GM18505 (cell line): ENCODE data around the gene TMEM132D.
"Not testable (repeated sequence)": the region's sequence is repeated elsewhere in the genome, so short reads cannot be mapped to it uniquely, and the experiment has no call there.

Experiments used
- ATAC-seq: cut with Tn5 transposase; IDR thresholded peaks from one replicate; pipeline ENCODE4 v1.9.1; 2021; ENCODE audit not compliant: unreplicated experiment
- POLR2A ChIP-seq: IDR thresholded peaks from 4 replicates; pipeline ENCODE4 v1.6.1; 2011; ENCODE audit warnings: borderline replicate concordance; ENCODE audit not compliant: insufficient read depth, insufficient read length; ENCODE audit errors: extremely low read depth

Gene TMEM132D

GRCh38 chr12:129566800-129567199 is 337.0 kb downstream of the TMEM132D start:
- TF ChIP-seq POLR2A: no peak
- no peak for ATAC-seq

DNA sequence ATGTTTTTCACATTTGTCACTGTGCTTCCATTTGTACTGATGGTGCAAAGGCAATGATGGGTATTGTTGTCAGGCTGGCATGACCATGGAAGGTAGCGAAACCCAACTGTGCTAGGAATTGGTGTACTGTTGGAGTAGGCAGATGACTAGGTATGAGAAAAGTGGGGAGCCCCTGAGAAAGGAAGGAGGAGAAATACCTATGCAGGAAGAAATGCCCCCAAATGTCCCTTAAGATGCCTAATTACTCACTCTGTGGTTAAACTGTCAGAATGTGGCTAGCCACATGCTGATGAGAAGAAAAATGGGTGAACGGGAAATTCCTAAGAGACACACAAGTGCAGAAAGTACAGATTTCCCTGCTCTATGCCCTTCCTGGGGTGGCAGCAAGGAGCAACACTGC is 339.1 kb downstream of the TMEM132D start:
- TF ChIP-seq POLR2A: no peak
- ATAC-seq: no peak

DNA sequence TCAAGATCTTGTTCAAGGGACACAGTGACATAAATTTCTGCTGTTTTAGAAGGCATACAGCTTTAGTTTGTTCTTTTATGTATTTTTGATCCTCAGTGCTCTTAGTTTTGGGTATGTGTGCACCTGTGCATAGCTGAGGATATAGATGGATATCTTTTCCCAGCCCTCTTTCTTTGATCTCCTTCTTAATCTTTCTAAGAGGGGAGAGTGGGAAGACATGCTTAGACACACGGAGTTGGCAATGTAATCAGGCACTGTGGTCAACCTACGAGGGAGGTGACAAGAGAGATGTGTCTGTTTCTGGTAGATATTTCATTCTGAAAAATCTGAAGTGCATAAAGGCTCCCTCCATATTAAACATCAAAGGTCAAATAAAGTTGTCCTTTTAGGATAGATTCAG is 340.6 kb downstream of the TMEM132D start:
- no peak for ATAC-seq
- no peak for TF ChIP-seq POLR2A

GRCh38 chr12:129561304-129561703 is 342.5 kb downstream of the TMEM132D start:
- TF ChIP-seq POLR2A: no peak
- ATAC-seq: no peak

GRCh38 chr12:129559776-129560175 is 344.0 kb downstream of the TMEM132D start:
- ATAC-seq: no peak
- no peak for TF ChIP-seq POLR2A

- no peak for ATAC-seq
- TF ChIP-seq POLR2A: no peak
Observed at GRCh38 chr12:129558036-129558435, 345.8 kb downstream of the TMEM132D start.

DNA sequence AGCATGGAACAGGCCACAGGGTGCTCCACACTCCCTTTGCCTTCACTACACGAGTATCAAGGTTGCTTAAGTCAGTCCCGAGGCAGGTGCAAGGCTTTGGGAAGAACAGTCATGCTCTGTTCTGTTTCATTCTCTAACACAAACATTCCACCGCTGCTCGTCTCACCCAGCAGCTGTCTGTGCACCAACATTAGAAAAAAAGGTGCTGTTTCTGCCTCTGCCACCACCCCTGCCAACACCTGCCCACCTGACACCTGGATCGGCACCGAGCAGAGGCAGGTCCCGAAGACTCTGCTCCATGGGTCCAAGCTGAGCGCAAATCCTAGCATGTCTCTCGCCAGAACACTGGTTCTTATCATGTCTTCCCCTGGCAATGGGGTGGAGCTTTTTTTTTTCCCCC is 347.7 kb downstream of the TMEM132D start:
- TF ChIP-seq POLR2A: no peak
- no peak for ATAC-seq

- no peak for TF ChIP-seq POLR2A
- ATAC-seq: no peak
Observed at GRCh38 chr12:129552996-129553750, 350.7 kb downstream of the TMEM132D start.

DNA sequence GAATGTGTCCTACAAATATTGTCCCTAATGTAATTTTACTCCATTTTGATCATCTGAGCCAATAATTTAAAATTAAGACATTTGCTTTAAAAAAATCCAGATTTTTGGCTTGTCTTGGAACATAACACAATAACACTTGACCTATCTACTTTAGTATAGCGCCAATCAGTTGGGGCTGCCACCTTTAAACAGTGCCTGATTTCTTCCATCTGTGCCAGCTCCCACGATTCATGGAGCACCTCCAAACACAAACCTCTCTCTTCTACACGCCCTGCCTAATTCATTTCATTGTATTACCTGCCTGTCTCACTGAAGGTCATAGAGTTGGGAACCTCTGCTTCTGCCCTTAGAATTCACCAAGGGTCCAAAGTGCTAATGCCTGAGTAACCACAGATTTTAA is 352.4 kb downstream of the TMEM132D start:
- no peak for ATAC-seq
- no peak for TF ChIP-seq POLR2A

GRCh38 chr12:129550353-129550752 is 353.5 kb downstream of the TMEM132D start:
- ATAC-seq: no peak
- TF ChIP-seq POLR2A: no peak

DNA sequence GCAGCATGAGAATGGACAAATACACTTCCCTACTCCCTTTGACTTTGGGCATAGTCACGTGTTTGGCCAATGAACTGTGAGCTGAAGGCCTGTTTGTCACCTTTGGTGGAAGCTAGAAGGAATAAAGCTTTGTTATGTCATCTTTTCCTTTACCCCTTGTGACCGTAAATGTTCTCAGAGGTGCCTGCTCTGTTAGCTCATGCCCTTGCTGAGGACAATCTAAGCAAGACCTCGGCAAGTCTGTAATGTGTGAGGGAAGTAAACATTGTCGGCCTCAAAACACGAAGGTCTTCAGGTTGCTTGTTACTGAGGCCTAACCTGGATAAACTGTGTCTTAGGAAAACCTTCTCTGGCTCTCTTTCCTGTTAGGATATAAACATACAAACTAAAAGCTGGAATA is 354.2 kb downstream of the TMEM132D start:
- TF ChIP-seq POLR2A: no peak
- ATAC-seq: no peak

DNA sequence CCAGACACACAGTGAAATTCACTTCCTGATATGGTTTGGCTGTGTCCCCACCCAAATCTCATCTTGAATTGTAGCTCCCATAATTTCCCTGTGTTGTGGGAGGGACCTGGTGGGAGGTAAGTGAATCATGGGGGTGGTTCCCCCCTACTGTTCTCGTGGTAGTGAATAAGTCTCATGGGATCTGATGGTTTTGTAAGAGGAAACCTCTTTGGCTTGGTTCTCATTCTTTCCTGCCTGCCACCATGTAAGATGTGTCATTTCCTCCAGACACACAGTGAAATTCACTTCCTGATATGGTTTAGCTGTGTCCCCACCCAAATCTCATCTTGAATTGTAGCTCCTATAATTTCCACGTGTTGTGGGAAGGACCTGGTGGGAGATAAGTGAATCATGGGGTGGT is 354.8 kb downstream of the TMEM132D start:
- not testable (repeated sequence) for ATAC-seq

GRCh38 chr12:129544716-129545115 is 359.1 kb downstream of the TMEM132D start:
- no peak for ATAC-seq
- no peak for TF ChIP-seq POLR2A

GRCh38 chr12:129540954-129541353 is 362.9 kb downstream of the TMEM132D start:
- no peak for TF ChIP-seq POLR2A
- ATAC-seq: no peak

DNA sequence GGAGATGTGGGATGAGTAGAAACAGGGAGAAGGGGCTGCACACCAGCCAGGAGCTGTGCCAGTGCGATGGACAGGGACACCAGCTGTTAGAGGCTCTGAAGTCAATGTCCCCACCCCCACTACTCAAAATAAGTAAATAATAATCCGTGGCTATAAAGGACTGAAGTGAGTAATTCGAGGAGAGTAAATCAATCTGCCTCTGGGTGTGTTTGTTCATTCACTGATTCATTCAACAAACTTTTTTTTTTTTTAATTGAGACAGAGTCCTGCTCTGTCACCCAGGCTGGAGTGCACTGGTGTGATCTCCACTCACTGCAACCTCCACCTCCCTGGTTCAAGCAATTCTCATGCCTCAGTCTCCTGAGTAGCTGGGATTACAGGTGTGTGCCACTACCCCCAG is 363.6 kb downstream of the TMEM132D start:
- no peak for TF ChIP-seq POLR2A
- ATAC-seq: no peak

- ATAC-seq: not testable (repeated sequence)
Observed at GRCh38 chr12:129538724-129539335, 365.0 kb downstream of the TMEM132D start.
